HG03342 (cell line): Measurements from ENCODE around the gene SPATA20.

ENCODE experiments used
- ATAC-seq: cut with Tn5 transposase; IDR thresholded peaks from one replicate; pipeline ENCODE4 v1.9.1; 2021; ENCODE audit warnings: mild to moderate bottlenecking, moderate library complexity; ENCODE audit not compliant: unreplicated experiment

SPATA20 gene

DNA sequence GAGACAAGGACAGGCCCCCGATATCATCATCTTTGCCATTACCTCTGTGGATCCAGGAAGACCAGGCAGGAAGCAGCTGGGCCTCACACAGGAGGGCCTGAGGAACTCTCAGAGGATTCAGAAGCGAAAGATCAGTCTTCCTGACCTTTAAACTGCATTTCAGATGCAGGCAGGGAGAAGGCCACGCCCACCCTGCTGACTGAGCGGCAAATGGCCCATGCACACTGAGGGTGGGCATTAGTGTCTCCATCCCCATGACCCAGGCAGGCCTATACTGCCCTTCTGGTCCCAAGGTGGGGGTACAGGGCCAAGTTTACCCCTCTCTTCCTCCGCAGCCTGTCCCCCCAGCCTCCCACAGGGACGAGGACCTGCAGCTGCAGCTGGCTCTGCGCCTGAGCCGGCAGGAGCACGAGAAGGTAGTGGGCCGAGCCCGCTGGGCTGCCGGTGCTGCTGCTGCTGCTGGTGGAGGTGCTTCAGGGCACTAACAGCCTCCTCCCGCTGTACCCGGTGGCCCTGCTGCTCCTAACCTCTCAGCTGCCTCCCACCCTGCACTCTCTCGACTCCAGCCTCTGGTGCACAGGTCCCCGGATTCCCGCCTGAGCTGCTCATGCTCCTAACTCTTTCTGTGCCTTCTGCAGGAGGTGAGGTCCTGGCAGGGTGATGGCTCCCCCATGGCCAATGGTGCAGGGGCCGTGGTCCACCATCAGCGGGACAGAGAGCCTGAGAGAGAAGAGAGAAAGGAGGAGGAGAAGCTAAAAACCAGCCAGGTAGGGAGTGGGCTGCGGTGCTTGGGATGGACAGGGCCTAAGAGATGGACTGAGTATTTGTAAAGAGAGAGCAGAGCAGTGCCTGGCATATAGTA is 8.2 kb upstream of the SPATA20 start:
- ATAC-seq: no peak

DNA sequence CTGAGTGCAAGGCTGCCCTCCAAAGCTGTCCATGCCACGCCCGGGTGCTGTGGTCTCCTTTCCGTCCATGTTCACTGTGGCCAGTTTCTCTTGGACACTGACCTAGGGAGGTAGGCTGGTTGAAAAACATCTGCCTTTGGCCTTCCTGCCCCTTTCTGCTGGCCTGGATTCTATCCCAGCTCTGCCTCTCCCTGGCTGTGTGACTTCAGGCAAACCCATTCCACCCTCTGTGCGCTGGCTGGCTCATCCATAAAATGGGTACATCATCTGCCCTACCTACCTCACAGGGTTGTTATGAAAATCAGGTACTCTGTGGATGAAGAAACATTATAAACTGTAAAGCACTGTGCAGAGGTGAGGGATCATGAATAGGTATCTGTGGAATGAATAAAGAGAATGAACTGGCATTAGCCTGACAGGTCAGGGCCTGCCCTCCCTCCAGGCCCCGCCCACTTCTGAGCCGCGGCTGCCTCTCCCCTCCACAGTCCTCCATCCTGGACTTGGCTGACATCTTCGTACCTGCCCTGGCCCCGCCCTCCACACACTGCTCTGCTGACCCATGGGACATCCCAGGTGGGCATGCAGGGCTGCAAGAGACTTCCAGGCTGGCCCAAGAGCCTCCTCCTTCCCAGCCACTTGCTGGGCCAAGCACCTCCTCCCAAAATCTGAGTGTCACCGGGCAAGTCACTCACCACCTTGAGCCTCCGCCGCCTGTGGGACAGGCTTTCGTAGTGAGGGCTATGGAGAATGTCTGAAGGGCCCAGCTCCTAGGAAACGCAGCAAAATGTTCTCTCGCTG is 7.0 kb upstream of the SPATA20 start:
- no peak for ATAC-seq

DNA sequence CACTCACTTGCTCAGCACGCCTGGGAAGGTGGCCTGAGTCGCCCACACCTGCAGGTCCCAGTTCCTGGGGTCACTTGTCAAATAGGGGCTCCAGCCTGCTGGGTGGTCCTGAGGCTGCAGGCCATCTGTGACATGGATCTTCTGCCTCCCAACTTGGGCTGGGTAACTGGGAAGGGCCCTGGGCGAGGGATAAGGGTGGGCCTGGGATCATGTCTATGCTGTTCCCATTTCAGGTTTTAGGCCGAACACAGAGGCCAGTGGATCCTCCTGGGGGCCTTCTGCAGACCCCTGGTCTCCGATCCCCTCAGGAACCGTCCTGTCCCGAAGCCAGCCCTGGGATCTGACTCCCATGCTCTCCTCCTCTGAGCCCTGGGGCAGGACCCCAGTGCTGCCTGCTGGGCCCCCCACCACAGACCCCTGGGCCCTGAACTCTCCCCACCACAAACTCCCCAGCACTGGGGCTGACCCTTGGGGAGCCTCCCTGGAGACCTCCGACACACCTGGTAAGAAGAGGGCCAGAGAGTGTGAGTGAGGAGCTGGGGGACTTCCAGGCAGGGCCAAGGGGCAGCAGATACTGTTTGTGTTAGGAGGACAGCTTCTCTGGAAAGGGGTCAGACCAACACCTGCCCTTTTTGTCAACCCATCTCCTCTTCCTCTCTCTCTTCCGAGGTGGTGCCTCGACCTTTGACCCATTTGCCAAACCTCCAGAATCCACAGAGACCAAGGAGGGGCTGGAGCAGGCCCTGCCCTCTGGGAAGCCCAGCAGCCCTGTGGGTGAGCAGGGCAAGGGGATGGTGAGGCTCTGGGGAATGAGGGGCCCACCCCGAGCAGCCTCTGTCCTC is 6.2 kb upstream of the SPATA20 start:
- ATAC-seq: no peak

DNA sequence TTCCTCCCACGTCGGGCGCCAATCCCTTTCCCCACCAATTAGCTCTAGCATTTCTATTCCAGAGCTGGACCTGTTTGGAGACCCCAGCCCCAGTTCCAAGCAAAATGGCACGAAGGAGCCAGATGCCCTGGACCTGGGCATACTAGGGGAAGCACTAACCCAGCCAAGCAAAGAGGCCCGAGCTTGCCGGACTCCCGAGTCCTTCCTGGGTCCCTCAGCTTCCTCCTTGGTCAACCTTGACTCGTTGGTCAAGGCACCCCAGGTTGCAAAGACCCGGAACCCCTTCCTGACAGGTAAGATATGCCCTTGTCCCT is 5.6 kb upstream of the SPATA20 start:
- ATAC-seq: no peak

DNA sequence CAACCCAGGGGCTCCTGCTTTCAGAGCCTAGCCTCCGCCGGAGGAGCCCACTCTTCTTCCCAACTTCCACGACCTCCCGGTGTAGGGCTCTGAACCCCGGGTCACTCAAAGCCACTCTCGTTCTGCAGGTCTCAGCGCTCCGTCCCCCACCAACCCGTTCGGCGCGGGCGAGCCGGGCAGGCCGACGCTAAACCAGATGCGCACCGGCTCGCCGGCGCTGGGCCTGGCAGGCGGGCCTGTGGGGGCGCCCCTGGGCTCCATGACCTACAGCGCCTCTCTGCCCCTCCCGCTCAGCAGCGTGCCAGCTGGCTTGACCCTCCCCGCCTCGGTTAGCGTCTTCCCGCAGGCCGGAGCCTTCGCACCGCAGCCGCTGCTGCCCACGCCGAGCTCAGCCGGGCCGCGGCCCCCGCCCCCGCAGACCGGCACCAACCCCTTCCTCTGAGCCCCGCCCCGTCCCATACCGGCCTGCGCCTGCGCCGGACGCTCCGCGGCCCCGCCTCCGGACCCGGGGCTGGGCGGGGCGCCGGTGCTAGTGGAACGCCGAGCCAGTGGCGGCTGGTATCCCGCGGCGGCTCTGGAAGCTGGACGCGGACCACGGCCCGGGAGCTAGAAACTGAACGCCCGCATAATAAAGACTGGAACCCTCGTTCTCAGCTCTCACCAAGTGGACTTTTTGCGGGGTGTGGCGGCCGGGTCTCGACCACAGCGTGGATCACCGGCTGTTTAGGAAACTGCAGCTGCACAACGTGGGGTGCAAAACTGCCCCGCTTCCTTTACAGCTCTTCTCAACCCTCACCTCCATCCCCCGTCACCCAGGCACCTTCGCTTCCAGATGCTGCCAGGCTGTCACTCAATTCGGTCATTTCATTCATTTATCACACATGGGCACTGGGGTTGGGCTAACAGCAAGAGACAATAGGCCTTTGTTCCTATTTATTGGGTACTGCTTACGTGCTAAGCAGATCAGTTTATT is 5.0 kb upstream of the SPATA20 start:
- peak; percentile 79 for ATAC-seq

DNA sequence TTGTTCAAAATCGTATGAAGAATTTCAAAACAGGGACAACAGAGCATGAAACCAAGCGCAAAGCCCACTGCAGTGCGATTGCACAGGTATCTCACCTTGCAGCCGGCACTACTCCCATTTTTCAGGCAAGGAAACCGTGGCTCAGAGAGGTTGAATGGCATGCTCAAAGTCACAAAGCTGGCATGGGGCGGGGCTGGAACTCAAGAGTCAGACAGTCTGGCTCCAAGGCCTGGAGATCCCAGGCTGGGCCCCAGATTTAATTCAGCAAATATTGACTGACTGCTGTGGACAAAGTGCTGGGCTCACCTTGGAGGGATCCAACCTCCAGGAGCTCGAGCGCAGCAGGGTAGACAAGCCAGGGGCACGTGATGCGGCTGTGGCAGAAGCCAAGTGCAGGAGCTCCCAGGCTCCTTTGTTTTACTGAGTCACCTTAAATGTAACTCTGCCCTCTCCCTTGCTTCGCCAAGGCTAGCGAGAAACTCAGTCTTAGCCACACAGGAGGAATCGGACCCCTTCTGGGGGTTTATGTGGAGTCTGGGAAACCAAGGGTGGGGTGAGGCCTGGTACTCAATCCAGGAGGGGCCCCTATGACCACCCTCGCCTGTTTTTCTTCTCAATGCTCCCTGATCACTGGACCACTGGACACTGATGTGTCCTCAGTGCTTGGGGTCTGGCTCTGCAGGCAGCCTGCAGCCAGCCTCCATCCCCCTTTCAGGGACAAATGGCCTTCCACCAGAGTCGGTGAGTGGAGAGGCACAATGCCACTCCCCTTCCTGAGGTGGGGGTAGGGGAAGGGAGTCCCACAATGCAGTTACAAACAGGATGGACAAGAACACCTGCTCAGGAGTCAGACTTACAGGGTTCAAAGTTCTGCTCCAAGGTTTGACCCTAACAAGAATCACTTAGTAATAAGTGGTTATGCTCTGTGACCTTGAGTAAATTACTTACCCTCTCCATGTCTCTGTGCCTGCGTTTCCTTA is 3.9 kb upstream of the SPATA20 start:
- no peak for ATAC-seq

DNA sequence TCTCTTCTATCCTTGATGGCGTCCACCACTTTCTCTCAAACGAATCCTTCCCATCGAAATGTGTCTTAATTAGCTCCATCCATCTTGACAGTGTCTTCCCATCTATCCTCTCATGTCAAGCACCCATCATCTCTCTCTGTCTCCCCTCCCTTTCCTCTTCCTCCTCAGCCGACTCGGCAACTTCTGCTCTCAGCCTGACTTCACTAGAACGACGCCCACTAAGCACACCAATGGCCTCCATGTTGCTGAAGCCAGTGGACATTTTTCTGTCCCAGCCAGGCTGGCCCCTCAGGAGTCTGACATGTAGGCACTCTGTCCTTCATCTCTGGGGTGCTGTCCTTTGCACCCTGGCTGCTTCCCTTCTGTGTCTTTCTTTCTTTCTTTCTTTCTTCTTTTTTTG is 2.5 kb upstream of the SPATA20 start:
- ATAC-seq: no peak

DNA sequence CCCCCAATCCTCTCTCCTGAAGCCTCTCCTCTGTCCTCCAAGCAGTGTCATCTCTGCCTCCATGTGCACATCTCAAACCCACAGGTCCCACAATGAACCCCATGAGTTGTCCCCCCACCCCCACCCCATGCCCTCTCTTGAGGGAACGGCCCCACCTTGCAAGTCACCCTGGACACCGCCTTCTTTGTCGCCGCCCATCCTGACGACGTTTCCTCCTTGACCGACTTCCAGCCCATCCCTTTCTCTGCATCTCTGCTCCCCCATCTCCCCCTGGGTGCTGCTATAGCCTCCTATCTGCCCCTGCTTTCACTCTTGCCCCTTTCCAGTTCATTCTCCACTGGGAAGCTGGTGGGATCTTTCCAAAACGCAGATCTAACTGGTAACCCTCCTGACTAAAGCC is 1.7 kb upstream of the SPATA20 start:
- no peak for ATAC-seq

DNA sequence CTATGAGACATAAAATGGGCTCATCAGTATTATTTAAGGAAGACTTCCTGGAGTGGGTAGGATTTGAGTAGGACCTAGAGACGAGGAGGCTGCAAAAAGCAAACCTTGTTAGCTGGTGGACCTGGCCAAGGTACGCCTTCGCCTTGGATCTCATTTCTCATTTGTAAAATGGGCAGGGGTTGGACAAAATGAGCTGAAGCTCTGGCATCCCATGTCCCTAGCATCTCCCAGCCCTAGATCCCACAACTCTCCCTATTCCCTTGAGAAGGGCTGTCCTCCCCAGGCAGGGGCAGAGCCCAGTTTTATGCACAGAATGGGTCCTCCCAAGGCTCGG is 306 bp upstream of the SPATA20 start:
- ATAC-seq: no peak

DNA sequence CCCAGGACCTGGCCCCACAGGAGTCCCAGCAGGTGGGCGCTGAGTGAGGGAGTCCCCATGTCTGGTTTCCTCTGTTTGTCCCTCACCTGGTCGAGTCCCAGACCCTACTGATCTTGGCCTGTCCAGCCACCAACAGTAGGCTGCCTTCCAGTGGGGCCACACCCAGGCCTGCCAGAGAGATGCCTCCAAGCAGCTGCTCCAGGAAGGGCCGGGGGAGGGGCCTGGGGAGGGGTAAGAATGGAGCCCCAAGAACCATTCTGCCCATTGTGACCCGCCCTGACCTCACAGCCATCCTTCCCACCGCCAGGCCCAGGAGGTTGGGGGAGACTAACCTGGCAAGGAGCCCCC is 736 bp downstream of the SPATA20 start:
- no peak for ATAC-seq

DNA sequence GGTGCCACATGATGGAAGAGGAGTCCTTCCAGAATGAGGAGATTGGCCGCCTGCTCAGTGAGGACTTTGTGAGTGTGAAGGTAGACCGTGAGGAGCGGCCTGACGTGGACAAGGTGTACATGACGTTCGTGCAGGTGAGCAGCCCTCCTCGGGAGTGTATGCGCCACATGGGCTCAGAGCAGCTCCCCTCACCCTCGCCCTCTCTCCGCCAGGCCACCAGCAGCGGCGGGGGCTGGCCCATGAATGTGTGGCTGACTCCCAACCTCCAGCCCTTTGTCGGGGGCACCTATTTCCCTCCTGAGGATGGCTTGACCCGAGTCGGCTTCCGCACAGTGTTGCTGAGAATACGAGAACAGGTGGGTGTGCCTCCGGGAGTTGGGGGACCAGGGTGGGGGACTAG is 1.9 kb downstream of the SPATA20 start:
- ATAC-seq: no peak

DNA sequence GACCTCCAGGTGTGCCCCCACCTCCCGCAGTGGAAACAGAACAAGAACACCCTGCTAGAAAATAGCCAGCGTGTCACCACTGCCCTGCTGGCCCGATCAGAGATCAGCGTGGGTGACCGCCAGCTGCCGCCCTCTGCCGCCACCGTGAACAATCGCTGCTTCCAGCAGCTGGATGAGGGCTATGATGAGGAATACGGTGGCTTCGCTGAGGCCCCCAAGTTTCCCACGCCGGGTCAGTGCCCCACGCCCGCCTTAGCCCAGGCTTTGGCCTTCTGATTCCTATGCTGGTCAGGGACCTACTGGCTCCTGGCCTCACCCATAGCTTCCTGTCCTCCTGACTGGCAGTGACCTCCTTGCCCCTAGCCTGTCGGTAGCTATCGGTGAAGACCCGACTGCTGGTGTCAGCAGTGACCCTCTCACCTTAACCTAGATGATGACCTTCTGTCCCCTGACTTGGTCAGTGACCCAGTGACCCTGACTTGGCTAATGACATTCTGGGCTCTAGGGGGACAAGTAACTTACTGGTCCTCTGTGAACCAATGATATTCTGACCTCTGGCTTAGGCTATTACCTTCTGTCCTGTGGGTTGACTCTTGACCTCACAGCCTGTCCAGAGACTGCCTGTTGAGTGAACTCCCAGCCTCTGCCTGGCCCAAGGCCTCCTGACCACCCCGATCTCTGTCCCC is 2.4 kb downstream of the SPATA20 start:
- ATAC-seq: no peak

DNA sequence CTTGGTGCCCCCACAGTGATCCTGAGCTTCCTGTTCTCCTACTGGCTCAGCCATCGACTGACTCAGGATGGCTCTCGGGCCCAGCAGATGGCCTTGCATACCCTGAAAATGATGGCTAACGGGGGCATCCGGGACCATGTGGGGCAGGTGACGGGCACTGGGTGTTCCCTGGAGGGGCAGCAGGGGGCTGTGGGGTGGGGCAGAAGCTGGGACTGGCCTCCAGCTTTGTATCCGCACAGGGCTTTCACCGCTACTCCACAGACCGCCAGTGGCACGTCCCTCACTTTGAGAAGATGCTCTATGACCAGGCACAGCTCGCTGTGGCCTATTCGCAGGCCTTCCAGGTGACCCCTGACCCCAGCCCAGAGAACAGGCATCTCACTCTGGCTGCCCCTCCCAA is 3.0 kb downstream of the SPATA20 start:
- no peak for ATAC-seq

DNA sequence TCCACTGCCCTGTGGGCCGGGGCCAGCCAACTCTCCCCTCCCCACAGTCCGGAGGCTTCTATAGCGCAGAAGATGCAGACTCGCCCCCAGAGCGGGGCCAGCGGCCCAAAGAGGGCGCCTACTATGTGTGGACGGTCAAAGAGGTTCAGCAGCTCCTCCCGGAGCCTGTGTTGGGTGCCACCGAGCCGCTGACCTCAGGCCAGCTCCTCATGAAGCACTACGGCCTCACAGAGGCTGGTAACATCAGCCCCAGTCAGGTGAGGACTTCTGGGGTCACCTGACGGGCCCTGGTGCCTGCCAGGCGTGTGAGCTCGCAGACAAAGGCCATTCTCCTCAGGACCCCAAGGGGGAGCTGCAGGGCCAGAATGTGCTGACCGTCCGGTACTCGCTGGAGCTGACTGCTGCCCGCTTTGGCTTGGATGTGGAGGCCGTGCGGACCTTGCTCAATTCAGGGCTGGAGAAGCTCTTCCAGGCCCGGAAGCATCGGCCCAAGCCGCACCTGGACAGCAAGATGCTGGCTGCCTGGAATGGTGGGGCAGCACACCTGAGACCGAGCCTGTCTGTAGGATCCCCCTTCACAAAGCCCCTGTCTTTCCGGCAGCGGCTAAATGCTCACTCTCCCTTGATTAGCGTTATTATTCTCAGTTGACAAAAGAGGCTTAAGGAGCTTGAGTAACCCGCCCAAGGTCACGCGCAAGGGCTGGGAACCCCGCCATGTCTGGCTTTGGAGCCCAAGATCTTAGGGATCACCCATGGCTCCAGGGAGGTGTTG is 3.9 kb downstream of the SPATA20 start:
- ATAC-seq: no peak

DNA sequence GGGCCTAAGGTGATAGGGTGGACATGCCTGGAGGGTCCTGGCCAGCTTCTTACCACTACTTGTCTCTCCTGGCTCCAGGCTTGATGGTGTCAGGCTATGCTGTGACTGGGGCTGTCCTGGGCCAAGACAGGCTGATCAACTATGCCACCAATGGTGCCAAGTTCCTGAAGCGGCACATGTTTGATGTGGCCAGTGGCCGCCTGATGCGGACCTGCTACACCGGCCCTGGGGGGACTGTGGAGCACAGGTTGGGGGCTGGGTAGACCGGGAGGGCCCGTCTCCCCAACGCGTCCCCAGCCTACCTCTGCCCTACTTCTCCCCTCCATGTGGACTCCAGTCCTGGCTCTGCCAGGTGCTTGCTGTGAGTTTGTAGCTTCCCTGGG is 4.5 kb downstream of the SPATA20 start:
- ATAC-seq: no peak

DNA sequence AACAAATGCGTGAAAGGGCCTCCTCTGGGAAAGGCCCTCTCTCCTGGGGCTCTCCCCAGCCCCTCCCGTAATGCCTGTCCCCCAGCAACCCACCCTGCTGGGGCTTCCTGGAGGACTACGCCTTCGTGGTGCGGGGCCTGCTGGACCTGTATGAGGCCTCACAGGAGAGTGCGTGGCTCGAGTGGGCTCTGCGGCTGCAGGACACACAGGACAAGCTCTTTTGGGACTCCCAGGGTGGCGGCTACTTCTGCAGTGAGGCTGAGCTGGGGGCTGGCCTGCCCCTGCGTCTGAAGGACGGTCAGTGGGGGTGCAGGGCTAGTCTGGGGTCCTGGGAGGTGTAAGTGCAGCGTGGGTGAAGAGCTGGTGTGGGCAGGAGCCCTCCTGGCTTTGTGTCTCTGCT is 4.9 kb downstream of the SPATA20 start:
- no peak for ATAC-seq

DNA sequence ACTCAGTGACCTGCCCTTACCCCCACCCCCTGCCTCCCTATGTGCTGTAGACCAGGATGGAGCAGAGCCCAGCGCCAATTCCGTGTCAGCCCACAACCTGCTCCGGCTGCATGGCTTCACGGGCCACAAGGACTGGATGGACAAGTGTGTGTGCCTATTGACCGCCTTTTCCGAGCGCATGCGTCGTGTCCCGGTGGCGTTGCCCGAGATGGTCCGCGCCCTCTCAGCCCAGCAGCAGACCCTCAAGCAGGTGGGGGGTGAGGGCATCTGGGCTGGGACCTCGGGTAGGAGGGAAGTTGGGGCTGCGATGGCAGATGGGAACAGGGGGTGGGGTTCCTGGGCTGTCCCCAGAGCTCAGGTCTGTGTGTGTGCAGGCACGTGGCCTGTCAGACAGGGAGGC is 7.2 kb downstream of the SPATA20 start:
- no peak for ATAC-seq

DNA sequence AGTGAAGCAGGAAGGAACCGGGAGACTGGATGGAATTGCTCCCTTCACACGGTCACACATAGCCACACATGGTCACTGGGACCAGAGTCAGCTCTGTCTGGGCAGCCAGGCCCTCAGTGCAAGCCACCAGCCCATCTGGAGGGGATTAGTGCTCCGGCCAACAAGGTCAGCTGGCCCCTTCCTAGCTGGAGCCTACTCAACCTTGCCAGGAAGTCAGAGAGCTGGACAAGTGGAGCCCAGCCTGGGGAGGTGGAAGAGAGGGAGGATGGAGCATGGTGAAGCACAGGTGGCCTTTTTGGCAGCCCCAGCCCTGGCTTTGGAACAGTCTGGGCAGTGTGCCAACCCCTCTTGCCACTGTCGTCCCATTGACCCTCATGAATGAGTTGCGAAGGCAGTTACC is 9.8 kb downstream of the SPATA20 start:
- ATAC-seq: no peak
